Measurements from ENCODE around the gene SUDS3.
"Not testable (repeated sequence)": the region's sequence is repeated elsewhere in the genome, so short reads cannot be mapped to it uniquely, and the experiment has no call there.

Gene SUDS3

GRCh38 chr12:118376089-118377020 is at the start of gene SUDS3:
Gene SUDS3 (plus strand): TSS chr12:118376555. CDS start chr12:118376692, 137 bp downstream.
- peak; percentile 53 for DNase-seq (ENCODE audit: low read depth)

DNA sequence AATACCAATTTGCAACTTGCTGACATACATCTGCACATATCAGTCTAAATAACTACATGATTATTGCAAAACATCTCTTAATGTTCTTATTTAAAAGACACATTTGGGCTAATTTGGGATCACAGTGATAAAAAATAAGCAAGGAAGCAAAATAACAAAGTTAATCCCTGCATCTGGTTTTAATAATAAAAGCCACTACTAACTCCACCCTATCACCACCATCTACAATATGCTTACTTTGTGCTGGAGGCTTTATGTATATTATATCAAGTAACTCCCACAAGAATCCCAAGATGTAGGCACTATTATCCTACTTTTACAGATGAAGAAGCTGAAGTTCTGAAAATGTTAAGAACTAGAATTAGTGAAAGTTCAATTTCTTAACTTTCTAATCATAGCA is 49.4 kb upstream of the SUDS3 start:
- no peak for DNase-seq (ENCODE audit: low read depth)

DNA sequence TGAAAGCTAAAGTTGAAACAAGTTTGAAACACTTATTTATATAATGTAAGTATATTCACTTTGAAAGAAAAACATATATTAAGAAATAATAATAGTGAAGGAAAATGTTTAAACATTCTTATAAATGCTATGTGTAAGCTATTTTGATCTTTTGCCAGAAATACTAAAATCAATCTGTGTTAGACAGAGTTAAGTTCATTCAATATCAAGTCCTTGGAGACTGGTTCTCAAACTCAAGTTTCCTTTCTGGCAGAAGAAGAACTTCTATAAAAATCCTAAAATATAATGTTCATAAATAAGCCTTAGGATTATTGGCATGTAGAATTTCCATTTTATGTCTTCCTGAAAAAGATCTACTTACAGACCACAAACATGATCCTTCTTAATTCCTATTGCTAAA is 49.0 kb upstream of the SUDS3 start:
- DNase-seq (ENCODE audit: low read depth), result peak; percentile 31

GRCh38 chr12:118328486-118329330 is 47.6 kb upstream of the SUDS3 start:
- no peak for DNase-seq (ENCODE audit: low read depth)

GRCh38 chr12:118330421-118331018 is 45.8 kb upstream of the SUDS3 start:
- DNase-seq (ENCODE audit: low read depth), result peak; percentile 85

DNA sequence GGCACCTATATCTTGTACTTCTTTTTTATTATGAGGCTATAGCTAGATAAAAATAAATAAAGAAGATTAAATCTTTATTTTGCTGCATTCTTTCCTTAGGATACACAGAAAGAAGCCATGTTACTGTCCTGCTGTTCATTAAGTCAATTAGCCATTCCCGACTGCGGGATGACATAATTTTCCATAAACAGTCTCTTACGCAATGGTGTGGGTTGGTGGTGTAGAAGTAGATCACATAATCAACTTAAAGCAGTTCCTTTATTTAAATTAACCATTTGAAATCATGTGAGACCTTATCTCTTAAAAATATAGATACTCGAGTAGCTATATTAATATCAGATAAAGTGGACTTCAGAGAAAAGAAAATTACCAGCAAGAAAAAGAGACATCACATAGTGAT is 43.8 kb upstream of the SUDS3 start:
- peak; percentile 54 for DNase-seq (ENCODE audit: low read depth)

DNA sequence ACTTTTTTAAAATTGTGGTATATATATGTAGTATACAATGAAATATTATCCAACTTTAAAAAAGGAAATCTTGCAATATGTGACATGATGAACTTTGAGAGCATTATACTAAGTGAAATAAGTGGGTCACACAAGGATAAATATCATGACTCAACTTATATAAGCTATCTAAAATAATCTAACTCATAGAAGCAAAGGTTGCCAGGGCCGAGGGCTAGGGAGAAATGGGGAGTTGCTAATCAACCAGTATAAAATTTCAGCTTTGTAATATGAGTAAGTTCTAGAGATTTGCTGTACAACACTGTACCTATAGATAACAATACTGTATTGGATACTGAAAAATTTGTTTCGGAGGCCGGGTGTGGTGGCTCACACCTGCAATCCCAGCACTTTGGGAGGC is 42.1 kb upstream of the SUDS3 start:
- DNase-seq (ENCODE audit: low read depth), result peak; percentile 59

DNA sequence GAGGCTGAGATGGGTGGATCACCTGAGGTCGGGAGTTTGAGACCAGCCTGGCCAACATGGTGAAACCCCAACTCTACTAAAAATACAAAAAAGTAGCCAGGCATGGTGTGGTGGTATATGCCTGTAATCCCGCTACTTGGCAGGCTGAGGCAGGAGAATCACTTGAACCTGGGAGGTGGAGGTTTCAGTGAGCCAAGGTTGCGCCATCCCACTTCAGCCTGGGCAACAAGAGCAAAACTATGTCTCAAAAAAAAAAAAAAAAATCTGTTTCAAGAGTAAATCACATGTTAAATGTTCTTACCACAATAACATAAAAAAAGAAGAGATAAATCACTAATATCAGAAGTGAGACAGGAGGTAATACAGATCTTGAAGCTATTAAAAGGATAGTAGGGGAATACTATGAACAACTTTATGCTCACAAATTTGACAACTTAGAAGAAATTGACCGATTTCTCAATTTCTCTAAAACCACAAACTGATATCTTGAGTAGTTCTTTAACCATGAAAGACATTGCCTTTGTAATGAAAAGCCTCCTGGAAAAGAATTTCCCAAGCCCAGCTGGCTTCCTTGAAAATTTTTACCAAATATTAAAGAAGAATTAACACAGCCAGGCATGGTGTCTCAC is 41.3 kb upstream of the SUDS3 start:
- peak; percentile 63 for DNase-seq (ENCODE audit: low read depth)

DNA sequence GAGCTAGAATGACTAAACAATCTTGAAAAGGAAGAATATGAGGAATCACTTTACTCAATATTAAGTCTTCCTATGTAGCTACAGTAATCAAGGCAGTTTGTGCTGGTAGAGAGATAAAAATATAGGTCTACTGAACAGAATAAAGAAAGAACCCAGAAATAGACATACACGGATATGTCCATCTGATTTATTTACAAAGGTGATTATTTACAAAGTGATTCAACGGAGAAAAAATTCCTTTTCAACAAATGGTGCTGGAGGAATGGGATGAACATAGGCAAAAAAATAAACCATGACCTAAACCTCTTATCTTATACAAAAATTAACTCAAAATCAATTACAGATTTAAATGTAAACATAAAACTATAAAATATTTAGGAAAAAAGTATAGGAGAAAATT is 40.2 kb upstream of the SUDS3 start:
- DNase-seq (ENCODE audit: low read depth), result no peak

DNA sequence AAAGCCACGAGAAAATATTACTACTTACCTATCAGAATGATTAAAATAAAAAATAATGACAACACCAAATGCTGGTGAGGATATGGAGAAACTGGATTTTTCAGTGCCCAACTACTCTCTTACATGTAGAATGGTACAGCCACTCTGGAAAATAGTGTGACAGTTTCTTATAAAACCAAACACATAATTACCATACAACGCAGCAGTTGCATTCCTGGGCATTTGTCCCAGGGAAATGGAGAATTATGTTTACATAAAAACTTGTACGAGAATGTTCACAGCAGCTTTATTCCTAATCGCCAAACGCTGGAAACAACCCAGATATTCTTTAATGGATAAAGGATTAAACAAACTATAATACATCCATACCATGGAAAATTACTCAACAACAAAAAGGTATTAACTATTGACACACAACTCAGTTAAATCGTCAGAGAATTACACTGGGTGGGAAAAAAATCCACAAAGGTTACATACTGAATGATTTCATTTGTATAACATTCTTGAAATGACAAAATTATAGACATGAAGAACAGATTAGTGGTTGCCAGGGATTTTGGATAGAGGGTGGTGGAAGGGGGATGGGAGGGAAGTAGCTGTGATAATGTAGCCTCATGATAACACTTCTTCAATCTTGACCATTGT is 39.0 kb upstream of the SUDS3 start:
- DNase-seq (ENCODE audit: low read depth), result peak; percentile 75

DNA sequence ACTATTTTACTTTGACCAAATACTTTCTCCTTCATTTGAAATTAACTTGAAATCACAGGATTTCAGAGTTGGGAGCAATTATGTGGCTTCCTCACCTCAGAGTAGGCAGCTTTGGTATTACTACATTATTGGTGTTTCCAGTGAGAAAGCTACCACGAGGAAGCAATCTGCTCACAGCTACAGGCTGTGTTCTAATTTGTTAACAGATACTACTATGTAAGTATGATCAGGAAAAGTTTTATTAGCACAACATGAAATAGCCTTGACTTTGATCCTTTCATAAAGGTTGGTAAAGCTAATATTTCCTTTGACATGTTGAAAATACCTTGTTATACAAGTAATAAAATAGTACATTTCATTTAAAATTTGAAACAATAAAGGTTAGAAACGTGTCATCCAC is 34.3 kb upstream of the SUDS3 start:
- DNase-seq (ENCODE audit: low read depth), result no peak

GRCh38 chr12:118344829-118345228 is 31.5 kb upstream of the SUDS3 start:
- no peak for DNase-seq (ENCODE audit: low read depth)

DNA sequence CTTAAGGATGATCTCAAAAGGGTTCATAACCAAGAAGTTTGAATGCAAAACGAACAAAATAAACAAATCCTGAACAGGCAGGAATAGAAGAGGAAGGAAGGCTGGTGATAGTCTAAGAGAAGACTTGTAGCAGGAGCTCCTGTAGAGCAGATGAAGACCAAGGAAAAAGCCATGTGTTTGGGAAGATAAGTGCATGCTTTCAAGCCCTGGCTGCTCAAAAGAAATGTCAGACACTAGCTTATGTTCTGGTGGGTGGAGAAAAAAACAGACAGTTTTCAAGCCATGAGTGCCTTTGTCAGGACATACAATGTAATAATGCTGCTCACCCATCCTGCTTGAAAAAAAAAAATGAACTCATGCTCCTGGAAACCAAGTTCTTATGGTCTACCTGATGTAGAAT is 31.0 kb upstream of the SUDS3 start:
- no peak for DNase-seq (ENCODE audit: low read depth)

DNA sequence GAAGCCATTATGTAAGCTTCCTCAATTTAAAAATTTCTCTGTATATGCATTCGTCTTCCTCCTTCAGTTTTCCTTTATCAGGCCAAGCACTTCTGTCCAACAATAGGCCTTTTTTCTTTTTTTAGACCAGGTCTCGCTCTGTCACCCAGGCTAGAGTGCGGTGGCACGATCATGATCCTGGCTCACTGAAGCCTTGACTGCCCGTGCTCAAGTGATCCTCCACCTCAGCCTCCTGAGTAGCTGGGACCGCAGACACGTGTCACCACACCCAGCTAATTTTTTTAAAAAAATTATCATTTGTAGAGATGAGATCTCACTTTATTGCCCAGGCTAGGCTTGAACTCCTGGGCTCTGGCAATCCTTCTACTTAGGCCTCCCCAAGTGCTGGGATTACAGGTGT is 29.5 kb upstream of the SUDS3 start:
- no peak for DNase-seq (ENCODE audit: low read depth)

DNA sequence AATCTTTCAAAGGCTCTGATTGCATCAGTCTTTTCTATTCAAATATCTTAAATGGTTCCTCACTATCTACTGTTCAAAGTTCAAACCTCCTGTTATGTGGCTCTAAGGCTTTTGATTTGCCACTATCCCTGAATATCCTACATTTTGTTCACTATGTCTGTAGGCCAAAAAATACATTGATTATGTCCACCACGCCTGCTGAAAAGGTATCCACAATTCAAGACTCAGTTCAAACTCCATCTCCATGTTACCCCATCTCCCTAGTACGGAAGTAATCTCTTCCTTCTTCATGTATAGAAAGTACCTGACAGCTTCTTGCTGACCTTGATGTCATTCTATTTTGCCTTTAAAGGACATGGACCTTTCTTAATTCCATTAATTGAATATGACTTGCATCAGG is 28.4 kb upstream of the SUDS3 start:
- DNase-seq (ENCODE audit: low read depth), result no peak

DNA sequence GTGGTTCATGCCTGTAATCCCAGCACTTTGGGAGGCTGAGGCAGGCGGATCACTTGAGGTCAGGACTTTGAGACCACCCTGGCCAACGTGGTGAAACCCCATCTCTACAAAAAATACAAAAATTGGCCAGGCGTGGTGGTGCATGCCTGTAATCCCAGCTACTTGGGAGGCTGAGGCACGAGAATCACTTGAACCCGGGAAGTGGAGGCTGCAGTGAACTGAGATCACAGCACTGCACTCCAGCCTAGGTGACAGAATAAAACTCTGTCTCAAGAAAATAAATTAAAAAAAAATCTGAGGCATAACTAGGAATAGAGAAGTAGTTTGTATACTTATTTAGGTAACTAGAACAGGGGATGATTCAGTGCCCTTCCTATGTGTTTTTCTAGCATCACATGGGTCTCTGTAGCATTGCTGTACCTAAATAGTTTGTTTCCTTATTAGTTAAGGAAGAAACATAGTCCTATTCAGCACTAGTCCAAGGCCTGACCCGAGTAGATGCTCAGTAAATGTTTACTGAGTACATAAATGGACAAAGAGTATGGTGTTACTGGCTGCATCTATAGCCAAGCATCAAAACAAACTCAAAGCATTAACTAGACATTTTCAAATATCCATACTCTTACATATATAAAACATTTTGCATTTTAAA is 25.3 kb upstream of the SUDS3 start:
- DNase-seq (ENCODE audit: low read depth), result no peak

DNA sequence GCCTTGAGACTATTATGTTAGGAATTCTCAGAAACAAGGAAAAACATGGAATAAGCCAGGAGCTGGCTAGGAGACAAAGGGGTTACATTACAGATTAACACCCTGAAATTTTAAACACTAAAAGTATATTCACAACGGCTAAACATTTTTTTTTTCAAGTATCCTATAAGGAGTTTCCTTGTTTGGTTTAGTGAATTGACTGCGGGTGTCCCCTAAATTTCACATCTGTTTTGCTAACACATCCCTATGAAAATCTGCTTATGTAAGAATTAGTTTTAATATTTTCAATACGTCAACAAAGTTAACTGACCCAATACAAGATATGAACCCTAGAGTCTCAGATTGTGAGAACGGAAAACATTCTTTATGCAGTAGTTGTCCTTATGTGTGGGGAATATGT is 22.6 kb upstream of the SUDS3 start:
- no peak for DNase-seq (ENCODE audit: low read depth)

DNA sequence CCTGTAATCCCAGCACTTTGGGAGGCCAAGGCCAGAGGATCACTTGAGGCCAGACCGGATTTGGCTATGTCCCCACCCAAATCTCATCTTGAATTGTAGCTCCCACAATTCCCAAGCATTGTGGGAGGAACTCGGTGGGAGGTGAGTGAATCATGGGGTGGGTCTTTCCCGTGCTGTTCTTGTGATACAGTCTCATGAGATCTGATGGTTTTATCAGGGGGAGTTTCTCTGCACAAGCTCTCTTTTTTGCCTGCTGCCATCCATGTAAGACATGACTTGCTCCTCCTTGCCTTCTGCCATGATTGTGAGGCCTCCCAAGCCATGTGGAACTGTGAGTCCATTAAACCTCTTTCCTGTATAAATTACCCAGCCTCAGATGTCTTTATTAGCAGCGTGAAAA is 21.9 kb upstream of the SUDS3 start:
- DNase-seq (ENCODE audit: low read depth), result not testable (repeated sequence)

- DNase-seq (ENCODE audit: low read depth), result no peak
Measured at GRCh38 chr12:118354903-118355302, 21.5 kb upstream of the SUDS3 start.

DNA sequence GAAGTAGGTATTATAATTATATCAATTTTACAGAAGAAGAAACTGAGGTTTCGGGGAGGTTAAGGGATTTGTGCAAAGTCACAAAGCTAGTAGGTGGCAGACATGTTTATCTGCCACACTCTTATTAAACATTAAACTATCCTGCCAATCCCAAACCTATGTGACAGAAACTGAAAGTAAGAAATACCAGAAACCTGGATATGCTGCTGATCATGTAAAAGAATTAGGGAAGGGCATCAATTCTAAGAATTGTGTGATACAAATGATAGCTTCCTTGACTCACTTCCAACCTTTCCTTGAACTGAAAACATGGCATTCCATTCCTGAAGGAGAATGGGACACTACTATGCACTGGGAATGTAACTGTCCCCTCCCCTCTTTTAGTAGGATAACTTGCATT is 20.5 kb upstream of the SUDS3 start:
- no peak for DNase-seq (ENCODE audit: low read depth)

DNA sequence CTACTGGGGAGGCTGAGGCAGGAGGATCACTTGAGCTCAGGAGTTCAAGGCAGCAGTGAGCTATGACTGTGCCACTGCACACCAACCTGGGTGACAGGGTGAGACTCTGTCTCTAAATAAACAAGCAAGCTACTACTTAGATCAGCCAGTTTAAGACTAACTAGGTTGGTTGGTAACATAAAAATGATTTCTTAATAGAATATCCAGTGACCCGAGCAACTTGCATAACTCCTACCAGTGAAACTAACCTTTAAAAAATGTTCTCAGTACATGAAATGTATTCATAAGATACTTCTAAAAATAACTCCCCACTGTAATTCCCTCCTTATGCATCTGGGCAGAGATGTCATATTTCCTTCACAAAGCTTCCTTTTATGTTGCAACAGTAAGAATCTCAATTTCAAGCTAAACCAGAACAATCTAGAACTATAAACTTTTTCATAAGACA is 19.5 kb upstream of the SUDS3 start:
- DNase-seq (ENCODE audit: low read depth), result peak; percentile 93
